Breast epithelium (tissue), 3 donors: ENCODE measurements around the gene ITPR2.

Experiments
- CTCF ChIP-seq, 3 donors: fragments of 450-650 bp; IDR thresholded peaks; one replicate each; pipeline ENCODE4 v1.5.1; 2016 to 2017; ENCODE audit warnings: antibody characterized with exemption in 3 of 3, mild to moderate bottlenecking in 3 of 3, moderate library complexity in 3 of 3
- POLR2A ChIP-seq: fragments of 450-650 bp; IDR thresholded peaks from one replicate; pipeline ENCODE4 v1.6.1; 2016; ENCODE audit warnings: antibody characterized with exemption, mild to moderate bottlenecking, moderate library complexity

DNA sequence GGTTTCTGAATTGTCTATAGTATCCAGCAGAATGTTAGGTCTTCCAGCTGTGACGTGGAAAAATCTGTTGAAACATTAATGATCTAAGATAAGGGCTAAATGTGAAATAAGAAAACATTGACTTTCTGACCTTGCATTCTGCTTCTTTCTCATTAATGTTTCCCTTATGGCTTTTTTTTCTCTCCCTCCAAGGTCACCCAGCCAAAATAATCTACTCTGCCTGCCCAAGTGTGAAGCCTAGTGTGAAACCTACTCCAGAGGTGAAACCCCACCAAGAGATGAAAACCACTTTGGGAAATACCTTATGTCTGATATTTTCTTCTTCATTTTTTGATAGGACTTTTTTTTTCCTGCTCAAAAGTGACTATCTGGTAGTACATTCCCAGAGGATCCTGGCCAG, 529.6 kb downstream of the ITPR2 start:
- TF ChIP-seq CTCF (IDR thresholded peaks at IDR 0.05) (no peak), POLR2A (no peak)
